ENCODE results near the gene ST6GAL1.

- TF ChIP-seq CTCF (IDR thresholded peaks at IDR 0.05) (no peak), RFX5 (IDR thresholded peaks at IDR 0.05; ENCODE audit: low read length) (no peak), TEAD4 (IDR thresholded peaks at IDR 0.05; ENCODE audit: borderline replicate concordance, insufficient read depth) (no peak), CHD2 (IDR thresholded peaks at IDR 0.05; ENCODE audit: low read length, partially characterized antibody) (no peak), YY1 (IDR thresholded peaks at IDR 0.05; ENCODE audit: low read depth) (no peak)
- TF ChIP-seq, protein P1, sequence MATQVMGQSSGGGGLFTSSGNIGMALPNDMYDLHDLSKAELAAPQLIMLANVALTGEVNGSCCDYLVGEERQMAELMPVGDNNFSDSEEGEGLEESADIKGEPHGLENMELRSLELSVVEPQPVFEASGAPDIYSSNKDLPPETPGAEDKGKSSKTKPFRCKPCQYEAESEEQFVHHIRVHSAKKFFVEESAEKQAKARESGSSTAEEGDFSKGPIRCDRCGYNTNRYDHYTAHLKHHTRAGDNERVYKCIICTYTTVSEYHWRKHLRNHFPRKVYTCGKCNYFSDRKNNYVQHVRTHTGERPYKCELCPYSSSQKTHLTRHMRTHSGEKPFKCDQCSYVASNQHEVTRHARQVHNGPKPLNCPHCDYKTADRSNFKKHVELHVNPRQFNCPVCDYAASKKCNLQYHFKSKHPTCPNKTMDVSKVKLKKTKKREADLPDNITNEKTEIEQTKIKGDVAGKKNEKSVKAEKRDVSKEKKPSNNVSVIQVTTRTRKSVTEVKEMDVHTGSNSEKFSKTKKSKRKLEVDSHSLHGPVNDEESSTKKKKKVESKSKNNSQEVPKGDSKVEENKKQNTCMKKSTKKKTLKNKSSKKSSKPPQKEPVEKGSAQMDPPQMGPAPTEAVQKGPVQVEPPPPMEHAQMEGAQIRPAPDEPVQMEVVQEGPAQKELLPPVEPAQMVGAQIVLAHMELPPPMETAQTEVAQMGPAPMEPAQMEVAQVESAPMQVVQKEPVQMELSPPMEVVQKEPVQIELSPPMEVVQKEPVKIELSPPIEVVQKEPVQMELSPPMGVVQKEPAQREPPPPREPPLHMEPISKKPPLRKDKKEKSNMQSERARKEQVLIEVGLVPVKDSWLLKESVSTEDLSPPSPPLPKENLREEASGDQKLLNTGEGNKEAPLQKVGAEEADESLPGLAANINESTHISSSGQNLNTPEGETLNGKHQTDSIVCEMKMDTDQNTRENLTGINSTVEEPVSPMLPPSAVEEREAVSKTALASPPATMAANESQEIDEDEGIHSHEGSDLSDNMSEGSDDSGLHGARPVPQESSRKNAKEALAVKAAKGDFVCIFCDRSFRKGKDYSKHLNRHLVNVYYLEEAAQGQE (IDR thresholded peaks at IDR 0.05; ENCODE audit: low read depth, low read length): no peak
- TF ChIP-seq, protein P2, sequence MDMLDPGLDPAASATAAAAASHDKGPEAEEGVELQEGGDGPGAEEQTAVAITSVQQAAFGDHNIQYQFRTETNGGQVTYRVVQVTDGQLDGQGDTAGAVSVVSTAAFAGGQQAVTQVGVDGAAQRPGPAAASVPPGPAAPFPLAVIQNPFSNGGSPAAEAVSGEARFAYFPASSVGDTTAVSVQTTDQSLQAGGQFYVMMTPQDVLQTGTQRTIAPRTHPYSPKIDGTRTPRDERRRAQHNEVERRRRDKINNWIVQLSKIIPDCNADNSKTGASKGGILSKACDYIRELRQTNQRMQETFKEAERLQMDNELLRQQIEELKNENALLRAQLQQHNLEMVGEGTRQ (IDR thresholded peaks at IDR 0.05; ENCODE audit: borderline replicate concordance, low read depth, low read length): no peak
Observed at GRCh38 chr3:186915806-186916796, 14.2 kb upstream of the ST6GAL1 start.

All from SK-N-SH (cell line).